PC-3 (cell line): ENCODE results near the gene PRLR. TPM values are rescaled to one million over a fixed set of nuclear protein-coding genes. Genes with fewer than 3 reads are reported as not detected.
"Not testable (repeated sequence)": the region's sequence is repeated elsewhere in the genome, so short reads cannot be mapped to it uniquely, and the experiment has no call there.

Experiments used
- ATAC-seq: fragments of 200-7000 bp; cut with Tn5 transposase; 2 replicates; pipeline ENCODE4 v1.9.1; 2020; ENCODE audit warnings: mild to moderate bottlenecking, moderate library complexity
- BruUV-seq: library from RNA; stranded (reverse); fragments of 400-500 nt; replicated peaks from 2 replicates; lab custom pipeline; 2021; lab: Mats Ljungman, UMichigan
- CTCF ChIA-PET: fragments of 300-600 bp; sonication (Branson Sonifier 250); formaldehyde crosslinking; loops from one replicate; lab custom pipeline; 2022; ENCODE audit warnings: antibody characterized with exemption; lab: Charles Lee
- POLR2A ChIA-PET: fragments of 300-600 bp; sonication (Branson Sonifier 250); formaldehyde crosslinking; loops from one replicate; lab custom pipeline; 2022; ENCODE audit warnings: antibody characterized with exemption; ENCODE audit not compliant: unreplicated experiment; lab: Charles Lee
- DNase-seq: peaks from one replicate; pipeline ENCODE4 v3.0.0-alpha.2; 2015
- H2AFZ ChIP-seq: fragments of 300-600 bp; sonication (generic); 2 replicates; pipeline ENCODE4 v1.6.0; 2016; ENCODE audit warnings: antibody characterized with exemption, low read length
- H3F3A ChIP-seq: fragments of 300-600 bp; sonication (generic); one replicate; pipeline ENCODE4 v1.6.0; 2017; ENCODE audit warnings: antibody characterized with exemption, low read length, control low read depth, mild to moderate bottlenecking; ENCODE audit not compliant: unreplicated experiment
- H3K27ac ChIP-seq: fragments of 300-600 bp; sonication (generic); 2 replicates; pipeline ENCODE4 v1.5.1; 2016; ENCODE audit warnings: mild to moderate bottlenecking, low read length
- H3K27me3 ChIP-seq: fragments of 300-600 bp; sonication (generic); 2 replicates; pipeline ENCODE4 v1.6.1; 2016; ENCODE audit warnings: low read length, mixed read lengths
- H3K36me3 ChIP-seq: fragments of 300-600 bp; sonication (generic); 2 replicates; pipeline ENCODE4 v1.6.1; 2016; ENCODE audit warnings: low read depth, mixed run types, low read length, mixed read lengths
- H3K4me1 ChIP-seq: fragments of 300-600 bp; sonication (generic); 2 replicates; pipeline ENCODE4 v1.5.1; 2016; ENCODE audit warnings: low read length; ENCODE audit not compliant: insufficient read depth
- H3K4me2 ChIP-seq: fragments of 300-600 bp; sonication (generic); 2 replicates; pipeline ENCODE4 v1.6.0; 2016; ENCODE audit warnings: low read length
- H3K4me3 ChIP-seq: fragments of 300-600 bp; sonication (generic); 2 replicates; pipeline ENCODE4 v1.5.1; 2016; ENCODE audit warnings: mild to moderate bottlenecking, low read length, mixed read lengths
- H3K79me2 ChIP-seq: fragments of 300-600 bp; sonication (generic); 2 replicates; pipeline ENCODE4 v1.6.1; 2017; ENCODE audit warnings: low read length, mixed read lengths
- H3K9ac ChIP-seq: fragments of 300-600 bp; sonication (generic); 2 replicates; pipeline ENCODE4 v1.6.0; 2016; ENCODE audit warnings: mild to moderate bottlenecking, low read length
- H3K9me2 ChIP-seq: fragments of 300-600 bp; sonication (generic); replicated peaks from 2 replicates; pipeline ENCODE4 v1.6.1; 2016; ENCODE audit warnings: mixed run types, low read length, mixed read lengths
- H3K9me3 ChIP-seq: fragments of 300-600 bp; sonication (generic); 2 replicates; pipeline ENCODE4 v1.6.1; 2016; ENCODE audit warnings: low read length, mixed read lengths
- H4K20me1 ChIP-seq: fragments of 300-600 bp; sonication (generic); 2 replicates; pipeline ENCODE4 v1.6.1; 2016; ENCODE audit warnings: low read length, mixed read lengths
- CTCF ChIP-seq: fragments of 300-600 bp; sonication (generic); conservative IDR thresholded peaks from 2 replicates; pipeline ENCODE4 v1.5.1; 2017; ENCODE audit warnings: antibody characterized with exemption, low read depth, mild to moderate bottlenecking, low read length
- EZH2 ChIP-seq: fragments of 300-600 bp; sonication (generic); IDR thresholded peaks from one replicate; pipeline ENCODE4 v1.6.1; 2017; ENCODE audit warnings: antibody characterized with exemption, mild to moderate bottlenecking, low read length; ENCODE audit not compliant: unreplicated experiment
- EZH2phosphoT487 ChIP-seq: fragments of 300-600 bp; sonication (generic); IDR thresholded peaks from 2 replicates; pipeline ENCODE4 v1.6.1; 2018; ENCODE audit warnings: mild to moderate bottlenecking, antibody characterized with exemption, low read length, borderline replicate concordance
- intact Hi-C: fragments of 100-400 bp; cut with micrococcal nuclease; formaldehyde crosslinking; loops from 2 replicates; pipeline ENCODE4 v1.9.0; 2023
- total RNA-seq: library from RNA; depleted of rRNA; stranded (reverse); fragments of >200 nt; gene quantifications from 2 replicates; pipeline ENCODE4 v1.2.3, GENCODE V29; 2014

Gene PRLR
- total RNA-seq, 1 experiment from 2014 or later = 0.29 TPM

GRCh38 chr5:35112300-35112699, 118.0 kb downstream of the PRLR start:
- Histone ChIP-seq H4K20me1 (no peaks in the 10 kb centered on the region), H3K4me1 (peaks cover 5% of the 10 kb centered on the region; the same call in 1 of the 2 replicates), H3K9ac (no peak overlapping the region), H3K79me2 (no peaks in the 10 kb centered on the region), H3K9me3 (no peaks in the 10 kb centered on the region), H2AFZ (no peak overlapping the region), H3K27me3 (0 out of 2 replicates have a peak, but pooled peaks cover 6% of the 10 kb centered on the region), H3K4me2 (no peak overlapping the region), H3F3A (no peaks in the 10 kb centered on the region), H3K9me2 (no peaks in the 10 kb centered on the region), H3K27ac (no peak overlapping the region), H3K36me3 (no peaks in the 10 kb centered on the region), H3K4me3 (no peak overlapping the region)
- no TSS peak for BruUV-seq
- TF ChIP-seq EZH2phosphoT487 (no peak), CTCF (no peak), EZH2 (no peak)
- intact Hi-C loops = no loop called here
- ChIA-PET POLR2A (no interaction called here), CTCF (no interaction called here)
- ATAC-seq = no peak
- no peak for DNase-seq

GRCh38 chr5:35104550-35104949, 125.7 kb downstream of the PRLR start:
- BruUV-seq, H3K4me2 ChIP-seq, H3K36me3 ChIP-seq, H3K27ac ChIP-seq, H3K9me2 ChIP-seq, intact Hi-C loops, H4K20me1 ChIP-seq, CTCF ChIA-PET, H2AFZ ChIP-seq, H3K9me3 ChIP-seq, H3K9ac ChIP-seq, DNase-seq, H3K4me1 ChIP-seq, H3K27me3 ChIP-seq, H3K4me3 ChIP-seq, ATAC-seq, H3F3A ChIP-seq, H3K79me2 ChIP-seq: not testable (repeated sequence)
- POLR2A ChIA-PET = interaction anchor here (0.6 to 0.7 kb wide), 2 partner anchors 41 to 181 kb away, joined by 3 read pairs; no protein-coding TSS in a partner anchor

- Histone ChIP-seq H3K9ac (no peak overlapping the region), H4K20me1 (no peaks in the 10 kb centered on the region), H3K27me3 (peaks cover 9% of the 10 kb centered on the region), H3K9me2 (no peaks in the 10 kb centered on the region), H3K79me2 (no peaks in the 10 kb centered on the region), H3K36me3 (no peaks in the 10 kb centered on the region), H3K4me1 (no peaks in the 10 kb centered on the region), H2AFZ (no peak overlapping the region), H3K27ac (no peak overlapping the region), H3F3A (no peaks in the 10 kb centered on the region), H3K4me3 (no peak overlapping the region), H3K9me3 (no peaks in the 10 kb centered on the region), H3K4me2 (no peak overlapping the region)
- intact Hi-C loops = no loop called here
- ATAC-seq (no peak), DNase-seq (no peak)
- CTCF ChIA-PET = no interaction called here
- BruUV-seq = no TSS peak
- POLR2A ChIA-PET = interaction anchor here (0.6 kb wide), 1 partner anchor 180 kb away, joined by 3 read pairs; no protein-coding TSS in a partner anchor
- no peak for TF ChIP-seq EZH2
- no peak for TF ChIP-seq CTCF
- no peak for TF ChIP-seq EZH2phosphoT487
Observed at GRCh38 chr5:35103637-35104299, 126.5 kb downstream of the PRLR start.

- H3K79me2 ChIP-seq, H3K9ac ChIP-seq, intact Hi-C loops, POLR2A ChIA-PET, H3K9me3 ChIP-seq, ATAC-seq, H3K9me2 ChIP-seq, H3K36me3 ChIP-seq, DNase-seq, H3F3A ChIP-seq, H3K4me3 ChIP-seq, H3K4me2 ChIP-seq, CTCF ChIA-PET, BruUV-seq, H3K27me3 ChIP-seq, H3K27ac ChIP-seq, H2AFZ ChIP-seq, H3K4me1 ChIP-seq, H4K20me1 ChIP-seq: not testable (repeated sequence)
Observed at GRCh38 chr5:35101720-35102119, 128.6 kb downstream of the PRLR start.
